Left ventricle myocardium superior (tissue), 1 donor: ENCODE measurements around the gene ASCL4. TPM values are rescaled to one million over a fixed set of nuclear protein-coding genes. Genes with fewer than 3 reads are reported as not detected.

Source experiments
- ATAC-seq: fragments of 200-7000 bp; cut with Tn5 transposase; one replicate; pipeline ENCODE4 v1.9.1; 2020; ENCODE audit warnings: mild to moderate bottlenecking, moderate library complexity
- DNase-seq: peaks from one replicate; pipeline ENCODE4 v3.0.0-alpha.2; 2020
- intact Hi-C: fragments of 100-400 bp; cut with micrococcal nuclease; formaldehyde crosslinking; loops from one replicate; pipeline ENCODE4 v1.11.0; 2022
- total RNA-seq: library from RNA; stranded (reverse); fragmentation: NEBNext Ultra II Directional; extraction: Animal tissue kit (Norgen Biotek cat#: 25700); gene quantifications from one replicate; pipeline ENCODE4 v1.2.1, GENCODE V29; 2021
- donor health status: DM: no; HTN: yes; CAD: no; lungs with severe emphysema.

Gene ASCL4
- total RNA-seq, 1 donor from 2014 or later = not detected

DNA sequence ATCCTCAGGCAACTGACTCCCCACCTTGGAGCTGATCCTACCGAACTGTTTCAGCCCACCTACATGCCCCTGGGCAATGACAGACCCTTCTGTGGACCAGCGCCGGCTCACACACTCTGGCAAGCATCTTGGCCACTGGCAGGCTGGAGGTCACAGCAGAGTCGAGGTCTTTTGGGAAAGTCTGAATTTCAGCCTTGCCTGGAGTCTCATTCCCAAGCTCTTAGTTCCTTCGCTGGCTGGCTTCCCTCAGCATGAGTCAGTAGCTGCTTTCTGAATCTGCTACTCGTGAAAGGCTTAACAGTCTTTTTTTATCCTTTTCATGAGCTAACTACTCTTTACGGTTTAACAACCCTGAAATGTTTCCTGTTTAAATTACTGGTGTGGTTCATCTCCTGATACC, 44.5 kb downstream of the ASCL4 start:
- intact Hi-C loops = no loop called here
- no peak for DNase-seq
- ATAC-seq = no peak

DNA sequence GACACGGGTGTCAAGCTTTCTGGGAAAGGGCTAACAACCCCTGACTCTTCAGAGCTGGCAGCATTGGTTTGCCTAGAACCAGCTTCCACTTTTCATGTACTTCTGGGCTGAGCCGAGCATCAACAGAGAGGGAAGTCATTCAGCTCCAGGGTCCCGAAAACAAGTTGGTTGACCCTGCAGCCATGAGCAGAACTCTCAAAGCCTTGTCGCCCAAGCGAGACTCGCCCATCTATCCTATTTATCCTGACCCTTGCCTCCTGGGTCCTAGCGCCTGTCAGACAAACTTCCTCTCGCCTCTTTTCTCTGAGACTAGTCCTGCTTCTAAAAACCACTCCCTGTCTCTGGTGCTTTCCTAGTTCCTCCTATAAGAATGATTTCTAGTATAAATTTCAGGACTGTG, 47.9 kb downstream of the ASCL4 start:
- no peak for ATAC-seq
- DNase-seq = no peak
- intact Hi-C loops = no loop called here

Other genes with a start within 250 kb of the ASCL4 start
- gene PWP1, start 88.9 kb upstream of the ASCL4 start, total RNA-seq = 12.0 TPM
- 12.5 TPM for gene PRDM4, start 13.6 kb upstream of the ASCL4 start, total RNA-seq